Posterior vena cava (tissue), 2 donors: ENCODE results near the gene CCSER1. TPM values are rescaled to one million over a fixed set of nuclear protein-coding genes. Genes with fewer than 3 reads are reported as not detected.
"Not testable (repeated sequence)": the region's sequence is repeated elsewhere in the genome, so short reads cannot be mapped to it uniquely, and the experiment has no call there.

Source experiments
- DNase-seq: peaks from one replicate; pipeline ENCODE4 v3.0.0-alpha.2; 2020; ENCODE audit warnings: low spot score
- intact Hi-C, 2 donors: fragments of 100-400 bp; cut with DNase I; formaldehyde crosslinking; loops; one replicate each; pipeline versions ENCODE4 v1.14.1 to v1.14.2; 2022 to 2023
- total RNA-seq, 2 donors: library from RNA; stranded (reverse); fragmentation: NEBNext Ultra II Directional; extraction: Animal tissue kit (Norgen Biotek cat#: 25700); gene quantifications; one replicate each; pipeline ENCODE4 v1.2.1, GENCODE V29; 2021
- donor health status: DM: yes; HTN: yes; CAD: no.
- donor health status: DM: yes; HTN: yes; CAD: no.

CCSER1 gene
- total RNA-seq, 2 donors from 2014 or later, result 1.8 to 7.0 TPM

- intact Hi-C loops, result no loop called here
- DNase-seq, result no peak
Measured at GRCh38 chr4:91256751-91257150, 1129.6 kb downstream of the CCSER1 start.

DNA sequence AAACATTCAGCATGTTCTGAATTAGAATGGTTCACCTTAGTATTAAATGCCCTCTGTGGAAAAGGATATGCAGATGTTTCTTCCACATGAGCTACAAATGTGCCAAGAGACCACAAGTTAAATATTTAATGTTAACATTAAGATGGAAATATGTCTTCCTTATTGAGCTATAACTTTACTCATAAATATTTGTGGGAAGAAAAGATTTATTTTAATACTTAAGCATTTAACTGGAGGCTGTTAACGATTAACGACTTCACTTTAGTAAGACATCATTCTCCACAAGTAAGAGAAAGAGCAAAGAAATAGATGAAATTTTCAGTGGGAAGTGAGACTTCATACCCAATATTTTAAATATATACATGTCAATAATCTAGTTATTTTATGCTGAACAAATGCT, 1130.5 kb downstream of the CCSER1 start:
- intact Hi-C loops, result no loop called here
- DNase-seq, result no peak

DNA sequence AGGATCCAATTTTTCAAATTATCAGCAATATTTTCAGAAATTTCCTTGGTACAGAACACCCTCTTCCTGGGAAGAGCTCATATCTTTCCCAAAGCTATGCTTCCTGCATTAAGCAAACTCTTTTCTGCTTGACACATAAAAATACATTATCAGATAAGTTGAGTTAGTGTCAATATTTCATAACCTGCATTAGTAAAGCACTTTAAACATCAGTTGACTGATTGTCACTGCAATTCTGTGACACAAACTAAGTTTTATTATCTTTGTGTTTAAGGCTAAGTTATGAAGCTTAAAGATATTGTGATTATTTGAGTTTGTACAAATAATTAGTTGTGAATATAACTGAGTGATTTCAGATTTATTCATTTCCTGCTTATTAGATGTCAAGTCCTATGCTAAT, 1131.1 kb downstream of the CCSER1 start:
- DNase-seq, result no peak
- intact Hi-C loops, result no loop called here

GRCh38 chr4:91267543-91267942, 1140.3 kb downstream of the CCSER1 start:
- intact Hi-C loops, result no loop called here
- DNase-seq, result no peak

GRCh38 chr4:91268481-91268880, 1141.3 kb downstream of the CCSER1 start:
- DNase-seq, intact Hi-C loops: not testable (repeated sequence)

- intact Hi-C loops, result no loop called here
- no peak for DNase-seq
Measured at GRCh38 chr4:91268913-91269312, 1141.7 kb downstream of the CCSER1 start.

- DNase-seq, result no peak
- intact Hi-C loops, result no loop called here
Measured at GRCh38 chr4:91279899-91280298, 1152.7 kb downstream of the CCSER1 start.

GRCh38 chr4:91280551-91281290, 1153.5 kb downstream of the CCSER1 start:
- intact Hi-C loops, result no loop called here
- DNase-seq, result no peak

- intact Hi-C loops, result no loop called here
- no peak for DNase-seq
Measured at GRCh38 chr4:91282217-91282616, 1155.0 kb downstream of the CCSER1 start.

DNA sequence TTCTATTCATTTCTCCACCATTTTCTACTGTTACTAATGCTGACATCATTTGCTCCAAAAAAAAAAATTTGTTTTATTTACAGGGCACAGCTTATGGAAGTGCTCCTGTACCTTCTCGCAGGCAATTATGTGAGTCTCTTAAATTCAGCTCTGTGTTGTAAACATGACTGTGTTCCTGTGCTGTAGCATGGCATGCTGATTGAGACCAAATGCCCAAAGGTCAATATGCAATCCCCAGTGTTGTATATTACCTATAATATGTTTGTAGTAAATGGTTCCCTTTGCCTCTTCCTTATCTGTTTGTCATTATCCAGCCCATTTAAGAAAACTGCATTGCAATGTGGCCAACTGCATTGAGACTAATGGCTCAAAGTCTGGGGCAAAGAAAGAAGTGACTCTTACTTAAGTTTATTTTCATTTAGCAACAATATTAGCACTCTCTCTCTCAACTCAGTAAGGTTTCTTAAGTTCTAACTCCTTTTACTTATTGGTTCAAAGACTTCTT, 1156.6 kb downstream of the CCSER1 start:
- DNase-seq, result no peak
- intact Hi-C loops, result no loop called here

GRCh38 chr4:91284480-91284879, 1157.3 kb downstream of the CCSER1 start:
- DNase-seq, result no peak
- intact Hi-C loops, result no loop called here

DNA sequence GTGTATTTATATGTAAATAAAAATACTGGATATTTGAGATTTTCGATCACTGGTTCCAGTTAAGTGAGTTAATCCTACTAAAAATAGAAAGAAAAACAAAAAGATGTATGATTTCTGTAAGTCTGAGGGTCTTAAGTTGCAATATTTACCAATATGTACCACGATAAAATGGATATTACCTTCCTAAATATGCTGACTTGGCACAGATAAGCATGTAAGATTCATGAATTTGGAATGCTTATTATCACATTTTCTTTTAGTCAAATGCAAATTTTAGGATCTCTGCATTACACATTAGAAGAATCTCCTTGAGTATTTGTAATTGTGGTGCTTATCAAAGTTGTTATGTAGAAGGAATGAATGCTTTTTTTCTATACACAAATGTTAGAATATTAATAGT, 1158.3 kb downstream of the CCSER1 start:
- intact Hi-C loops, result no loop called here
- no peak for DNase-seq

GRCh38 chr4:91288702-91289311, 1161.6 kb downstream of the CCSER1 start:
- intact Hi-C loops, result no loop called here

DNA sequence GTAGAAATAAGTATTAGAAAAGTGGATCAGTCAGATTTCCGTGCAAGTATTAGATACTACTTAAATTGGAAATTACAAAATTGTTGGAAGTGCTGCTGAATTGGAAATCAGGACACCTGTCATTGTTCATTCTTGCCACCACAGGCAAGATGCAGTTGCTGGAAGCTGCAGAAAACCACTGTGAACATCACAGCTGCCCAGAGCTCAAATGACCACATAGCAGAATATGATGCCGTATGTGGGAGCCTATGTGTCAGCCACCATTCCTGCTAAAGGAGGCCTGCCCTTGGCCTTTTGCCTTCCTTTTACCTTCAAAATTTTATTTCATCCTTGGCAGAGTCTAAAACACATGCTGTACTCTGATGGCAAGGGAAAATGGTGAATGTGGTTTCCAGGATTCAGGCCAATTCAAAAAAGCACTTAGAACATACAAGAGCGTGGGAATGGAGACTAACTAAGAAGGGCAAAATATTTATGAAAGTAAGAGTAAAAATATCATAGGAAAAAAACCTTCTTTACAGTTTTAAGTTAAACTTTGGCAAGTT, 1171.0 kb downstream of the CCSER1 start:
- intact Hi-C loops, result no loop called here
- DNase-seq, result no peak

More at GRCh38 chr4:91288702-91289311, 1161.6 kb downstream of the CCSER1 start:
- no peak for DNase-seq

GRCh38 chr4:91298824-91299223, 1171.6 kb downstream of the CCSER1 start:
- intact Hi-C loops, result no loop called here
- no peak for DNase-seq

GRCh38 chr4:91302120-91302519, 1174.9 kb downstream of the CCSER1 start:
- intact Hi-C loops, result no loop called here

DNA sequence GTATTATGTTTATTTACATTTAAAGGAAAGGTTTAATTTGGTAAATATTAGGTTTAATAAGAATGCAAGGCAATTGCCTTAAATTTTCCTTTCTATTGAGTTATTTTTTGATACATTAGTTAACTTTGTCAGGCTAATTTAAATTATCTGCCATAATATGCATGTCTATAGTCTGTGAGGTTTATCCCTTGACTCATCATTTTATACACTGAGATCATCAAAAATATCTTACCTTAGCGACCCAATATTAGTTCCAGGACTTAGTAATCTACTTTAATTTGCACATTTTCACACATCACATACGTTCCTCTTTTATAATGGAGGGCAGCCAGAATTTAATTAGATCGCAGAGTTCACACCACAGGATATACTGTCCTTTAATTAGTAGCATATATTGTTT, 1177.1 kb downstream of the CCSER1 start:
- intact Hi-C loops, result no loop called here
- no peak for DNase-seq

More at GRCh38 chr4:91302120-91302519, 1174.9 kb downstream of the CCSER1 start:
- no peak for DNase-seq

DNA sequence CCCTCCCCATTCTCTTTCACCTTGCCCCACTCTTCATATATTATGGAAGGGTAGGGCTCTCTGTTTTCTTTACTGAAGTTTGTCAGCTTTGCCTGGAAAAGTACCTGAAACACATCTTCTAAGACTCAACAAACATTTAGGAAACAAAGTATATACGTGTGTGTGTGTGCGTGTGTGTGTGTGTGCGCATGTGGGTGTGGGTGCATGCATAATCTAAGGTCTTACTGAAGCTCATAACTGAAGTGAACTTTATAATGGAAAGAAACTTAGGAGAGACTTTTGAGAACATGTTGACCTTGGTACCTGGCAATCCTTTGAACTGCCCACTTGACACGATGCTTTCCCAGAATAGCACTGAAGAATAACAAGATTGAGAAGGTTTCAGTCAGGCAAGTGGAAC, 1190.2 kb downstream of the CCSER1 start:
- intact Hi-C loops, result no loop called here
- DNase-seq, result no peak

- intact Hi-C loops, result no loop called here
- DNase-seq, result no peak
Measured at GRCh38 chr4:91319556-91320268, 1192.5 kb downstream of the CCSER1 start.

DNA sequence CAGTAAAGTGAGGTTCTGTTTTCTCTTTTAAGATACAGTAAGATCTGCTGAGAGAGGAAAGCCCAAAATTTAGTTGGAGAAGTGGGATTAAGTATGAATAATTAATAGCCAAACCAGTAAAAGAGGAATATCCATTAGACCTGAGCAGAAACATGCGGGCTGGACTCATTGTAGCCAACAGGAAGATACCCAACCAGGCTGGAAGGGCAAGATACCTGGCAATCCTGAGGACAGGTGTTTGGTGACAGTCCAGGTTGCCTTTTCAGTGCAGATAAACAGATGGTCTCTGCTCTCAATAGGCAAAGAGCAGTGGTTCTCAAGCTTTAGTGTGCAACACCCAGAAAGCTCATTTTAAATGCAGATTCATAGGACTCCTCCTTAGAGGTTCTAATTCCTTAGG, 1195.8 kb downstream of the CCSER1 start:
- DNase-seq, result no peak

More for the DNA sequence above, 1195.8 kb downstream of the CCSER1 start:
- intact Hi-C loops, result no loop called here
